ENCODE data around the gene CNTN4.

GRCh38 chr3:3105246-3105645 is 1006.6 kb downstream of the CNTN4 start:
- TF ChIP-seq, protein P1, sequence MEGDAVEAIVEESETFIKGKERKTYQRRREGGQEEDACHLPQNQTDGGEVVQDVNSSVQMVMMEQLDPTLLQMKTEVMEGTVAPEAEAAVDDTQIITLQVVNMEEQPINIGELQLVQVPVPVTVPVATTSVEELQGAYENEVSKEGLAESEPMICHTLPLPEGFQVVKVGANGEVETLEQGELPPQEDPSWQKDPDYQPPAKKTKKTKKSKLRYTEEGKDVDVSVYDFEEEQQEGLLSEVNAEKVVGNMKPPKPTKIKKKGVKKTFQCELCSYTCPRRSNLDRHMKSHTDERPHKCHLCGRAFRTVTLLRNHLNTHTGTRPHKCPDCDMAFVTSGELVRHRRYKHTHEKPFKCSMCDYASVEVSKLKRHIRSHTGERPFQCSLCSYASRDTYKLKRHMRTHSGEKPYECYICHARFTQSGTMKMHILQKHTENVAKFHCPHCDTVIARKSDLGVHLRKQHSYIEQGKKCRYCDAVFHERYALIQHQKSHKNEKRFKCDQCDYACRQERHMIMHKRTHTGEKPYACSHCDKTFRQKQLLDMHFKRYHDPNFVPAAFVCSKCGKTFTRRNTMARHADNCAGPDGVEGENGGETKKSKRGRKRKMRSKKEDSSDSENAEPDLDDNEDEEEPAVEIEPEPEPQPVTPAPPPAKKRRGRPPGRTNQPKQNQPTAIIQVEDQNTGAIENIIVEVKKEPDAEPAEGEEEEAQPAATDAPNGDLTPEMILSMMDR (IDR thresholded peaks at IDR 0.05) = no peak
- TF ChIP-seq POLR2A (IDR thresholded peaks at IDR 0.05) (no peak), POLR2AphosphoS5 (IDR thresholded peaks at IDR 0.05; ENCODE audit: insufficient read depth in 1 of 2, low read depth in 1 of 2) (no peak)

All from vagina (tissue), 2 donors.